Testis (tissue), 3 donors: ENCODE measurements around the gene CNIH3. TPM values are rescaled to one million over a fixed set of nuclear protein-coding genes. Genes with fewer than 3 reads are reported as not detected.

Experiments
- DNase-seq: peaks from one replicate; pipeline ENCODE4 v3.0.0-alpha.2; 2019
- H3K27ac ChIP-seq, 2 donors: fragments of 200-600 bp; sonication (generic); one replicate each; pipeline ENCODE4 v1.5.1; 2019
- H3K27me3 ChIP-seq: fragments of 200-600 bp; sonication (generic); one replicate; pipeline ENCODE4 v1.5.1; 2019
- H3K36me3 ChIP-seq: fragments of 200-600 bp; sonication (generic); one replicate; pipeline ENCODE4 v1.5.1; 2017; ENCODE audit warnings: low read depth; ENCODE audit errors: missing control alignments
- H3K4me1 ChIP-seq: fragments of 200-600 bp; sonication (generic); one replicate; pipeline ENCODE4 v1.5.1; 2019
- H3K4me3 ChIP-seq, 2 donors: fragments of 200-600 bp; sonication (generic); one replicate each; pipeline ENCODE4 v1.5.1; 2017 to 2019
- H3K9me3 ChIP-seq: fragments of 200-600 bp; sonication (generic); one replicate; pipeline ENCODE4 v1.5.1; 2017
- POLR2A ChIP-seq: fragments of 450-650 bp; IDR thresholded peaks from one replicate; pipeline ENCODE4 v1.6.1; 2017; ENCODE audit warnings: antibody characterized with exemption, mild to moderate bottlenecking, moderate library complexity
- WGBS, 2 donors: methylation state at CpG; one replicate each; pipeline ENCODE4 v1.1.5; 2018; 5-methylcytosine and 5-hydroxymethylcytosine counted together
- intact Hi-C: fragments of 100-400 bp; cut with DNase I; formaldehyde crosslinking; loops from one replicate; pipeline ENCODE4 v1.15.1; 2023; ENCODE audit warnings: low total_unique reads
- polyA plus RNA-seq: library from polyadenylated mRNA; stranded (reverse); fragments of 350-450 nt; fragmentation: Illumina TruSeq; extraction: RNeasy Lipid Tissue Mini Kit (QIAGEN cat#74804); gene quantifications from one replicate; pipeline ENCODE4 v1.2.3, GENCODE V29; 2014; ENCODE audit warnings: low read depth, low replicate concordance; ENCODE audit not compliant: insufficient read depth
- total RNA-seq, 2 donors: library from RNA; depleted of rRNA; stranded (reverse); fragments of >200 nt; gene quantifications; one replicate each; pipeline ENCODE4 v1.2.3, GENCODE V29; 2016
- TF ChIP-seq, protein P1 (sequence below), 3 experiments: fragments of 450-650 bp in 2 of 3; fragments of 200-600 bp in 1 of 3; sonication (generic) in 1 of 3; IDR thresholded peaks; one replicate each; pipeline ENCODE4 v1.5.1; 2016 to 2019; ENCODE audit warnings: antibody characterized with exemption in 3 of 3, mild to moderate bottlenecking in 2 of 3, moderate library complexity in 1 of 3

The CNIH3 gene
- total and polyA plus RNA-seq, 3 donors from 2014 or later: 8.5 to 9.8 (median 8.5) TPM

DNA sequence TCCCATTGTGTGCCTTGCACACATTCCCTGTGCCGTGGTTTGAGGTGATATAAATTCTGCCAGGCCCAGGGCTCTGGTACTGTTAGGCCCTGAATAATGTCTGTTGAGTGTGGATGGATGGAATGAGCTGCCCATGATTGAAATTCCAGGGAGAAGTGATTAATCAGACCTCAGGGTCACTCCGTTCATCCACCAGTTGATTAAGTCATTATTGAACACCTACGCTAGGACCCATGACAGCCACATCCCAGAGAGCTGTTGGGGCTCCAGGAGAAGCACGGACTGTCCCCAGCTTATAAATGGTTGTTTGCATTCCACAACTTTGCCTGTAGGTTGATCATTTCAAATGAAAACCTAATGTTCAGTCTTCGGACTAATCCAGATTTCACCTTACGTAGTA, 98.4 kb downstream of the CNIH3 start:
- Histone ChIP-seq H3K9me3 (no peaks in the 10 kb centered on the region), H3K27me3 (no peaks in the 10 kb centered on the region), H3K4me3 (no peak overlapping the region), H3K36me3 (no peaks in the 10 kb centered on the region), H3K4me1 (no peaks in the 10 kb centered on the region), H3K27ac (no peak overlapping the region)
- no peak for TF ChIP-seq POLR2A
- TF ChIP-seq, protein P1, sequence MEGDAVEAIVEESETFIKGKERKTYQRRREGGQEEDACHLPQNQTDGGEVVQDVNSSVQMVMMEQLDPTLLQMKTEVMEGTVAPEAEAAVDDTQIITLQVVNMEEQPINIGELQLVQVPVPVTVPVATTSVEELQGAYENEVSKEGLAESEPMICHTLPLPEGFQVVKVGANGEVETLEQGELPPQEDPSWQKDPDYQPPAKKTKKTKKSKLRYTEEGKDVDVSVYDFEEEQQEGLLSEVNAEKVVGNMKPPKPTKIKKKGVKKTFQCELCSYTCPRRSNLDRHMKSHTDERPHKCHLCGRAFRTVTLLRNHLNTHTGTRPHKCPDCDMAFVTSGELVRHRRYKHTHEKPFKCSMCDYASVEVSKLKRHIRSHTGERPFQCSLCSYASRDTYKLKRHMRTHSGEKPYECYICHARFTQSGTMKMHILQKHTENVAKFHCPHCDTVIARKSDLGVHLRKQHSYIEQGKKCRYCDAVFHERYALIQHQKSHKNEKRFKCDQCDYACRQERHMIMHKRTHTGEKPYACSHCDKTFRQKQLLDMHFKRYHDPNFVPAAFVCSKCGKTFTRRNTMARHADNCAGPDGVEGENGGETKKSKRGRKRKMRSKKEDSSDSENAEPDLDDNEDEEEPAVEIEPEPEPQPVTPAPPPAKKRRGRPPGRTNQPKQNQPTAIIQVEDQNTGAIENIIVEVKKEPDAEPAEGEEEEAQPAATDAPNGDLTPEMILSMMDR (IDR thresholded peaks at IDR 0.05): no peak
- intact Hi-C loops: no loop called here
- 97 to 99% methylated on average over 6 of the region's 6 CpGs for WGBS, 2 donors
- DNase-seq: no peak

DNA sequence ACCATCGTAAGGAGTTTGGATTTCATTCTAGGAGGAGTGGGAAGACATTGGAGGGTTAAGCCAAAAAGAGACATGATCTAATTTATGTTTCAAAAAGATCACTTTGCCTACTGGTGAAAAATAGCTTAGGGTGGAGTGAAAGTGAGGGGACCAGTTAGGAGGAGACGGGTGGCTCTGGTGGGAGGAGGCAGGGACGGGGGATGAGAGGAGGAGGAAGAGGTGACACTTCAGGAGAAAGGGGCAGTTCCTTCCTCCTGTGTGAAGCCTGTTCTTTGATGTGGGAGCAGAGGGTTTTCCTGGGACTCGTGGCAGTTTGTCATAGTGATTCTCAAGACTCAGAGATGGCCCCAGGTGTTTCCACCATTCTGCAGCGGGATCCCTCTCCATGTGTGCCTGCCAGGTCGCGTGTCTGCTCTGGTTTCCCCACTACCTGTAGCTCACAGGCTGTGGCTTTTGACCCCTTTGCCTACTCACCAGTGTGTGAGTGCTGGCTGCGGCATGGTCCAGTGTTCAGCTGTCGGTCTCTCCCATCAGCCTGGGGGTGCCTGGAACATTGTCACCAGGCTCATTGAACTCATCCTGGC, 102.4 kb downstream of the CNIH3 start:
- H3K27me3 ChIP-seq: no peaks in the 10 kb centered on the region
- 84% methylated on average over 7 to 9 of the region's 9 CpGs for WGBS, 2 donors
- TF ChIP-seq, protein P1 (IDR thresholded peaks at IDR 0.05): no peak
- TF ChIP-seq POLR2A: no peak
- no peak for DNase-seq
- no peaks in the 10 kb centered on the region for H3K4me1 ChIP-seq
- H3K9me3 ChIP-seq: no peaks in the 10 kb centered on the region
- H3K4me3 ChIP-seq: no peak overlapping the region
- intact Hi-C loops: no loop called here
- no peak overlapping the region for H3K27ac ChIP-seq
- no peaks in the 10 kb centered on the region for H3K36me3 ChIP-seq

DNA sequence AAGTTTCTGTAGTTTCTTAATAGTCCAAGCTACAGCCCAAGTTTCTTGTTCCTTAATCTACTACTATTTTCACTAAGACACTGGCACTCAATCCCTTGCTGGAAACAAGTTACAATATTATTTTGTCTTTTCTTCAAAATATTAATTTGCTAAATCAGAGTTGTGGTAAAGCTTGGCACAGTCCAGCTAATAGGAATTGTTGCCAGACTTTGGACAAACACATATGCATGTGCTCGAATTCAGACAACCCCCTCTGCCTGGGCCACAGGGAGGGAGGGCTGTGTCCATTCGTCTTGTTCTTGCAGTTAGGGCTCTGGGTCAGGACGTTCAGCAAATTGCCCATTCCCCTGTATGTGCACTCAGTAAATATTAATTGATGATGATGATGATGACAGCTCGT, 103.6 kb downstream of the CNIH3 start:
- Histone ChIP-seq H3K36me3 (no peaks in the 10 kb centered on the region), H3K27me3 (no peaks in the 10 kb centered on the region), H3K4me1 (no peaks in the 10 kb centered on the region), H3K9me3 (no peaks in the 10 kb centered on the region), H3K4me3 (no peak overlapping the region), H3K27ac (no peak overlapping the region)
- WGBS, 2 donors: 58 to 68% methylated on average over 4 of the region's 4 CpGs
- TF ChIP-seq, protein P1 (IDR thresholded peaks at IDR 0.05): no peak
- no peak for TF ChIP-seq POLR2A
- DNase-seq: no peak
- intact Hi-C loops: no loop called here

DNA sequence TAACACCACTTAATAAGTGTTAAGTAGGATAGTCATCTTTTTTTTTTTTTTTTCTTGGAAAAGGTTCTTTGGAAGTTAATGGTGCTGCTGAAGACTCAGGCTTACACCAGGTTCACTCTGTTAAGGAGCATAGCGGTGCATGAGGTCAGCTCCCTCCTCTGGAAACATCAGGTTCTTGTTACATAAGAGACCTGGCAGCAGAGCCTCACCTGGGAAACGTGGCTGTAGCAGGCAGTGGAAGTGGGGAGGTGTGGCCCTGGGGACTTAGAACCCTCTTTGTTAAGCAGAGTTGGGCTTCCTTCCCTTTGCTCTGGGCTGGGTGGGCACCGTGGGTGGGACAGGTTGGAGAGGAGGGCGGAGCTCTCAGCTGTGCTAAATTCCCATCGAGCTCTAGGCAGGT, 104.1 kb downstream of the CNIH3 start:
- Histone ChIP-seq H3K36me3 (no peaks in the 10 kb centered on the region), H3K4me1 (no peaks in the 10 kb centered on the region), H3K9me3 (no peaks in the 10 kb centered on the region), H3K27ac (no peak overlapping the region), H3K4me3 (no peak overlapping the region), H3K27me3 (no peaks in the 10 kb centered on the region)
- no peak for DNase-seq
- WGBS, 2 donors: 76 to 83% methylated on average over 3 to 5 of the region's 5 CpGs
- intact Hi-C loops: no loop called here
- TF ChIP-seq POLR2A: no peak
- TF ChIP-seq, protein P1 (IDR thresholded peaks at IDR 0.05): no peak

DNA sequence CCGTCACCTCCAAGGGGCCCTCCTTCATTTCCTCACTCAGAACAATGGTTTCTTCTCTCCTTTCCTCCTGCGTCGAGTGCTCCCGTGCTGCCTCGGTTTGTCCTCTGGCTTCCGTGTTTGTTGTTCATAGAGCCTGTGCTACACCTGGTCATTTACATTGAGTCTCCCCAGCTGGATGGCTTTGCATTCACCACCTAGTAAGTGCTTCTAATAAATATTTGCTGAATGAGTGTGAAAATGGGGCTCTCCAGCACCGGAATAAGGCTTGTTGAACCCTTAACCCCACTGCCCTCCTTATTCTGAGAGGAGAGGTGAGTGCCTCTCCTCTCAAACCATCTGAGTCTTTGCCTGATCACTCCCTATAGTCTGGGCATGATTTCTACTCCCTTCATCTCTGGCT, 104.9 kb downstream of the CNIH3 start:
- 93 to 95% methylated on average over 7 of the region's 7 CpGs for WGBS, 2 donors
- Histone ChIP-seq H3K4me1 (no peaks in the 10 kb centered on the region), H3K27me3 (no peaks in the 10 kb centered on the region), H3K4me3 (no peak overlapping the region), H3K36me3 (no peaks in the 10 kb centered on the region), H3K27ac (no peak overlapping the region), H3K9me3 (no peaks in the 10 kb centered on the region)
- DNase-seq: no peak
- intact Hi-C loops: no loop called here
- TF ChIP-seq, protein P1 (IDR thresholded peaks at IDR 0.05): no peak
- TF ChIP-seq POLR2A: no peak
